Liver (tissue), 9 donors: ENCODE data around the gene RAMP2. TPM values are rescaled to one million over a fixed set of nuclear protein-coding genes. Genes with fewer than 3 reads are reported as not detected.

Source experiments
- DNase-seq: peaks from one replicate; pipeline ENCODE4 v3.0.0-alpha.2; 2017; ENCODE audit warnings: low spot score
- H3K27ac ChIP-seq, 2 donors: one replicate each; pipeline ENCODE4 v1.7.0; 2013; ENCODE audit warnings: inconsistent platforms in 2 of 2, low read length in 2 of 2, control low read depth in 1 of 2, low read depth in 1 of 2, mild to moderate bottlenecking in 1 of 2
- H3K27me3 ChIP-seq, 4 donors: one replicate each; pipeline versions ENCODE4 v1.6.1 to v1.7.0; 2013; ENCODE audit warnings: low read length in 3 of 4, inconsistent platforms in 1 of 4, mild to moderate bottlenecking in 1 of 4, moderate library complexity in 1 of 4; ENCODE audit not compliant: control insufficient read depth in 4 of 4, insufficient read depth in 4 of 4
- H3K36me3 ChIP-seq, 4 donors: one replicate each; pipeline versions ENCODE4 v1.6.1 to v1.7.0; 2013; ENCODE audit warnings: low read length in 3 of 4, mild to moderate bottlenecking in 3 of 4, low read depth in 1 of 4, moderate library complexity in 1 of 4; ENCODE audit not compliant: control insufficient read depth in 4 of 4, insufficient read depth in 3 of 4
- H3K4me1 ChIP-seq, 4 donors: one replicate each; pipeline versions ENCODE4 v1.6.1 to v1.7.0; 2013; ENCODE audit warnings: low read length in 3 of 4, mild to moderate bottlenecking in 3 of 4, moderate library complexity in 1 of 4; ENCODE audit not compliant: control insufficient read depth in 4 of 4, insufficient read depth in 4 of 4
- H3K4me3 ChIP-seq, 3 donors: one replicate each; pipeline versions ENCODE4 v1.6.1 to v1.7.0; 2013; ENCODE audit warnings: low read length in 3 of 3, control low read depth in 1 of 3, low read depth in 1 of 3, mild to moderate bottlenecking in 1 of 3
- H3K9ac ChIP-seq, 2 donors: one replicate each; pipeline ENCODE4 v1.7.0; 2013; ENCODE audit warnings: low read length in 2 of 2, mild to moderate bottlenecking in 2 of 2, moderate library complexity in 2 of 2, control low read depth in 1 of 2, low read depth in 1 of 2
- H3K9me3 ChIP-seq, 4 donors: one replicate each; pipeline versions ENCODE4 v1.6.1 to v1.7.0; 2013; ENCODE audit warnings: low read length in 3 of 4; ENCODE audit not compliant: control insufficient read depth in 4 of 4
- ATF3 ChIP-seq: IDR thresholded peaks from 2 replicates; pipeline ENCODE4 v1.6.1; 2016; ENCODE audit warnings: antibody characterized with exemption
- EGR1 ChIP-seq, 2 donors: IDR thresholded peaks; 2 replicates each; pipeline ENCODE4 v1.6.1; 2016 to 2018; ENCODE audit warnings: antibody characterized with exemption in 2 of 2, low read depth in 2 of 2
- FOXA1 ChIP-seq: IDR thresholded peaks from 2 replicates; pipeline ENCODE4 v1.6.1; 2016; ENCODE audit warnings: antibody characterized with exemption
- FOXA2 ChIP-seq: IDR thresholded peaks from 2 replicates; pipeline ENCODE4 v1.6.1; 2016; ENCODE audit warnings: antibody characterized with exemption
- GABPA ChIP-seq, 2 donors: IDR thresholded peaks in 1 of 2; conservative IDR thresholded peaks in 1 of 2; 2 replicates each; pipeline ENCODE4 v1.6.1; 2016; ENCODE audit warnings: antibody characterized with exemption in 2 of 2, mild to moderate bottlenecking in 1 of 2, moderate library complexity in 1 of 2
- HNF4A ChIP-seq, 2 donors: conservative IDR thresholded peaks; 2 replicates each; pipeline ENCODE4 v1.6.1; 2016; ENCODE audit warnings: antibody characterized with exemption in 2 of 2, mild to moderate bottlenecking in 2 of 2
- HNF4G ChIP-seq: IDR thresholded peaks from 2 replicates; pipeline ENCODE4 v1.6.1; 2016; ENCODE audit warnings: antibody characterized with exemption
- JUND ChIP-seq, 2 donors: IDR thresholded peaks; 2 replicates each; pipeline ENCODE4 v1.6.1; 2016; ENCODE audit warnings: antibody characterized with exemption in 2 of 2
- MAX ChIP-seq: IDR thresholded peaks from 2 replicates; pipeline ENCODE4 v1.6.1; 2016; ENCODE audit warnings: antibody characterized with exemption
- NR2F2 ChIP-seq: IDR thresholded peaks from 2 replicates; pipeline ENCODE4 v1.6.1; 2016; ENCODE audit warnings: antibody characterized with exemption
- RAD21 ChIP-seq, 2 donors: IDR thresholded peaks; 2 replicates each; pipeline ENCODE4 v1.6.1; 2016; ENCODE audit warnings: antibody characterized with exemption in 2 of 2, mild to moderate bottlenecking in 2 of 2
- REST ChIP-seq: IDR thresholded peaks from 2 replicates; pipeline ENCODE4 v1.6.1; 2016; ENCODE audit warnings: antibody characterized with exemption, mild to moderate bottlenecking
- RXRA ChIP-seq, 2 donors: IDR thresholded peaks; 2 replicates each; pipeline ENCODE4 v1.6.1; 2017 to 2018; ENCODE audit warnings: antibody characterized with exemption in 2 of 2, mild to moderate bottlenecking in 1 of 2
- SP1 ChIP-seq: IDR thresholded peaks from 2 replicates; pipeline ENCODE4 v1.6.1; 2018; ENCODE audit warnings: antibody characterized with exemption, mild to moderate bottlenecking
- TAF1 ChIP-seq: conservative IDR thresholded peaks from 2 replicates; pipeline ENCODE4 v1.6.1; 2016; ENCODE audit warnings: antibody characterized with exemption, mild to moderate bottlenecking
- YY1 ChIP-seq: IDR thresholded peaks from 2 replicates; pipeline ENCODE4 v1.6.1; 2016; ENCODE audit warnings: antibody characterized with exemption, mild to moderate bottlenecking
- ZBTB33 ChIP-seq: IDR thresholded peaks from 2 replicates; pipeline ENCODE4 v1.6.1; 2016; ENCODE audit warnings: antibody characterized with exemption
- WGBS: extraction: QIAGEN DNeasy Blood & Tissue Kit; methylation state at CpG from one replicate; pipeline ENCODE4 v1.1.7; 2013; 5-methylcytosine and 5-hydroxymethylcytosine counted together
- polyA plus RNA-seq, 2 donors: library from polyadenylated mRNA; stranded (reverse) in 1 of 2; unstranded in 1 of 2; fragments of 200-250 nt in 1 of 2; fragments of >200 nt in 1 of 2; fragmentation: Nextera tagmentation in 1 of 2; extraction: Ambion mirVana in 1 of 2; gene quantifications; one replicate each; pipeline versions ENCODE4 v1.2.1 to v1.2.3, GENCODE V29; 2013 to 2015
- total RNA-seq, 2 donors: library from RNA; depleted of rRNA; stranded (reverse); fragments of >200 nt; gene quantifications; one replicate each; pipeline ENCODE4 v1.2.3, GENCODE V29; 2014
- TF ChIP-seq, protein P1 (sequence below): fragments of 150-350 bp; IDR thresholded peaks from 2 replicates; pipeline ENCODE4 v1.5.1; 2017; ENCODE audit warnings: improper control_type of control experiment, low read depth, low read length; ENCODE audit not compliant: missing input control
- donor health status: healthy.
- donor health status: healthy.
- donor health status: healthy.
- donor health status: healthy.
- donor health status: healthy.

RAMP2 gene
- total and polyA plus RNA-seq, 4 donors = 0.92 to 17.2 (median 5.1) TPM

DNA sequence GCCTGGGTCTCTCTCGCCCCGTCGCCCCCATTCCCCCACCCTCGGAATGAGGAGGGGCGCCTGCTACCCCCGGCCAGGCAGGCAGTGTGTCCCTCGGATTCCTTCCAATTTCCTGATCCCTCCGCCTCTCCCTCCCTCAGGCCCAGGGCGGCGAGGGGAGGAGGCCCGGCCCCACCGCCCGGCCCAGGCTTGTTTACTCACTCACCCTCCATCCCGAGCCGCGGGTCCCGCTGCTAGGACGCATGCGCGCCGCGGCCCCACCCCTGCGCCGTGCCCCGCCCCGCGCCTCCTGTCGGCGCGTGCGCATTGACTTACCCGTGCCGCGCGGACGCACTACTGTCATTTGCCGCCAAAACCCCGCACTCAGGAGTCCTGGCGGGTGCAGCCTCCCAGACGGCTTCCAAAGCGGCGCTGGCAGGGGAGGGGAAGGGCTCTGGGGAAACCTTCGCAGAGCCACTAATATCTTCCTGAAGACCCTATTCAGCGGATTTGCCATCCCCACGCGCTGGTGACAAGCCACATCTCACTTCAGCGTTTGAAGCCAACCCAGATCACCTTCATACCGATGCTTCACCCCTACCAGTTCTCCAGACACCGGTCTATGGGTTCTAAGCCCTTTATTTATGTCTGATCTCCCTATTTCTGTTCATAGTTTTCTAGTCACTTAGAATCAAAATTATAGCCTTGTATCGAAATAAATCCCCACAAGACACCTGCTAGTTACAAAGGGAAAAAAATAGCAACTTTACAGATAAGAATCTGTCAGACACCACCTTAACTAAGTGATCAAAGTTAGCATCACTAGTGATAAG is 16.0 kb upstream of the RAMP2 start, which contains the start of gene EZH1:
Gene EZH1, minus strand, starts transcription at position 235 of the 812 bp plus-strand sequence. CDS start 16,099 bp downstream, outside the sequence.
- peak within 1 kb of the TSS; percentile 68 to 91 (median 75) for H3K4me3 ChIP-seq
- H3K27me3 ChIP-seq = no peaks in the 10 kb centered on the region
- H3K4me1 ChIP-seq = peaks cover 12 to 41% (median 37%) of the 10 kb centered on the region in 4 donors
- peak within 1 kb of the TSS; percentile 60 to 82 for H3K9ac ChIP-seq
- H3K27ac ChIP-seq = peak within 1 kb of the TSS; percentile 88 to 93
- H3K36me3 ChIP-seq = no peaks in the 10 kb centered on the region
- peak; percentile 93 for DNase-seq
- WGBS = 6% methylated on average over 50 of the region's 50 CpGs
- H3K9me3 ChIP-seq = no peaks in the 10 kb centered on the region
- TF ChIP-seq JUND (IDR thresholded peaks at IDR 0.05) = no peak
- peak; percentile 5 for TF ChIP-seq YY1
- peak; percentile 19 for TF ChIP-seq SP1
- TF ChIP-seq EGR1 (IDR thresholded peaks at IDR 0.05; ENCODE audit: low read depth in 2 of 2) = no peak
- no peak for TF ChIP-seq RAD21 (IDR thresholded peaks at IDR 0.05)
- TF ChIP-seq, protein P1, sequence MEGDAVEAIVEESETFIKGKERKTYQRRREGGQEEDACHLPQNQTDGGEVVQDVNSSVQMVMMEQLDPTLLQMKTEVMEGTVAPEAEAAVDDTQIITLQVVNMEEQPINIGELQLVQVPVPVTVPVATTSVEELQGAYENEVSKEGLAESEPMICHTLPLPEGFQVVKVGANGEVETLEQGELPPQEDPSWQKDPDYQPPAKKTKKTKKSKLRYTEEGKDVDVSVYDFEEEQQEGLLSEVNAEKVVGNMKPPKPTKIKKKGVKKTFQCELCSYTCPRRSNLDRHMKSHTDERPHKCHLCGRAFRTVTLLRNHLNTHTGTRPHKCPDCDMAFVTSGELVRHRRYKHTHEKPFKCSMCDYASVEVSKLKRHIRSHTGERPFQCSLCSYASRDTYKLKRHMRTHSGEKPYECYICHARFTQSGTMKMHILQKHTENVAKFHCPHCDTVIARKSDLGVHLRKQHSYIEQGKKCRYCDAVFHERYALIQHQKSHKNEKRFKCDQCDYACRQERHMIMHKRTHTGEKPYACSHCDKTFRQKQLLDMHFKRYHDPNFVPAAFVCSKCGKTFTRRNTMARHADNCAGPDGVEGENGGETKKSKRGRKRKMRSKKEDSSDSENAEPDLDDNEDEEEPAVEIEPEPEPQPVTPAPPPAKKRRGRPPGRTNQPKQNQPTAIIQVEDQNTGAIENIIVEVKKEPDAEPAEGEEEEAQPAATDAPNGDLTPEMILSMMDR = peak; percentile 9
- TF ChIP-seq REST = no peak
- TF ChIP-seq HNF4A (conservative IDR thresholded peaks at IDR 0.05) = no peak
- no peak for TF ChIP-seq ZBTB33
- no peak for TF ChIP-seq GABPA (IDR thresholded peaks at IDR 0.05 in 1 of 2, conservative IDR thresholded peaks at IDR 0.05 in 1 of 2)
- no peak for TF ChIP-seq RXRA (IDR thresholded peaks at IDR 0.05)
- peak; percentile 60 for TF ChIP-seq MAX
- TF ChIP-seq FOXA2 = peak; percentile 85
- no peak for TF ChIP-seq NR2F2
- TF ChIP-seq ATF3 = no peak
- peak; percentile 71 for TF ChIP-seq FOXA1
- no peak for TF ChIP-seq TAF1
- TF ChIP-seq HNF4G = no peak
